Loucy (cell line): ENCODE results near the gene GPR15LG.

Experiments used
- H2AFZ ChIP-seq: fragments of 200-600 bp; sonication (generic); 2 replicates; pipeline ENCODE4 v1.6.0; 2016; ENCODE audit warnings: antibody characterized with exemption, mild to moderate bottlenecking, low read length, moderate library complexity
- H3F3A ChIP-seq: fragments of 200-600 bp; 2 replicates; pipeline ENCODE4 v1.6.0; 2016; ENCODE audit warnings: antibody characterized with exemption, low read depth, mild to moderate bottlenecking
- H3K27me3 ChIP-seq: fragments of 200-600 bp; sonication (generic); 2 replicates; pipeline ENCODE4 v1.6.1; 2014; ENCODE audit warnings: low read length, mild to moderate bottlenecking; ENCODE audit not compliant: insufficient read depth, poor library complexity, severe bottlenecking
- H3K36me3 ChIP-seq: fragments of 200-600 bp; sonication (generic); 2 replicates; pipeline ENCODE4 v1.6.1; 2016; ENCODE audit warnings: low read length; ENCODE audit not compliant: insufficient read depth
- H3K4me1 ChIP-seq: fragments of 200-600 bp; sonication (generic); 2 replicates; pipeline ENCODE4 v1.5.1; 2014; ENCODE audit warnings: low read length, mild to moderate bottlenecking; ENCODE audit not compliant: insufficient read depth, poor library complexity, severe bottlenecking
- H3K4me2 ChIP-seq: fragments of 200-600 bp; sonication (generic); 2 replicates; pipeline ENCODE4 v1.6.0; 2014; ENCODE audit warnings: antibody characterized with exemption, low read length, low read depth, mild to moderate bottlenecking; ENCODE audit not compliant: poor library complexity, severe bottlenecking
- H3K4me3 ChIP-seq: fragments of 200-600 bp; sonication (generic); 2 replicates; pipeline ENCODE4 v1.5.1; 2014; ENCODE audit warnings: low read length, mild to moderate bottlenecking, mixed read lengths; ENCODE audit not compliant: poor library complexity, severe bottlenecking
- H3K79me2 ChIP-seq: fragments of 200-600 bp; sonication (generic); 2 replicates; pipeline ENCODE4 v1.6.1; 2014; ENCODE audit warnings: low read length; ENCODE audit not compliant: insufficient read depth
- H3K9ac ChIP-seq: fragments of 200-600 bp; sonication (generic); 2 replicates; pipeline ENCODE4 v1.6.0; 2014; ENCODE audit warnings: mild to moderate bottlenecking, low read depth, low read length, moderate library complexity; ENCODE audit not compliant: poor library complexity, severe bottlenecking
- H3K9me2 ChIP-seq: fragments of 200-600 bp; sonication (generic); replicated peaks from 2 replicates; pipeline ENCODE4 v1.6.1; 2016; ENCODE audit warnings: low read depth, low read length, mixed read lengths
- H3K9me3 ChIP-seq: fragments of 200-600 bp; sonication (generic); 2 replicates; pipeline ENCODE4 v1.6.1; 2014; ENCODE audit warnings: mild to moderate bottlenecking, antibody characterized with exemption, low read length, low read depth; ENCODE audit not compliant: insufficient read depth
- H4K20me1 ChIP-seq: fragments of 200-600 bp; sonication (generic); 2 replicates; pipeline ENCODE4 v1.6.0; 2014; ENCODE audit warnings: antibody characterized with exemption, low read length, mild to moderate bottlenecking; ENCODE audit not compliant: insufficient read depth, poor library complexity, severe bottlenecking
- EZH2phosphoT487 ChIP-seq: fragments of 200-600 bp; IDR thresholded peaks from 2 replicates; pipeline ENCODE4 v1.6.1; 2018; ENCODE audit warnings: antibody characterized with exemption, mild to moderate bottlenecking, moderate library complexity, borderline replicate concordance
- TF ChIP-seq, protein P1 (sequence below): fragments of 200-600 bp; sonication (generic); conservative IDR thresholded peaks from 2 replicates; pipeline ENCODE4 v1.5.1; 2014; ENCODE audit warnings: mild to moderate bottlenecking, antibody characterized with exemption, low read length

The GPR15LG gene

GRCh38 chr10:84156009-84156408, 17.6 kb upstream of the GPR15LG start:
- no peaks in the 10 kb centered on the region for H3K4me1 ChIP-seq
- H3K27me3 ChIP-seq = no peaks in the 10 kb centered on the region
- TF ChIP-seq, protein P1, sequence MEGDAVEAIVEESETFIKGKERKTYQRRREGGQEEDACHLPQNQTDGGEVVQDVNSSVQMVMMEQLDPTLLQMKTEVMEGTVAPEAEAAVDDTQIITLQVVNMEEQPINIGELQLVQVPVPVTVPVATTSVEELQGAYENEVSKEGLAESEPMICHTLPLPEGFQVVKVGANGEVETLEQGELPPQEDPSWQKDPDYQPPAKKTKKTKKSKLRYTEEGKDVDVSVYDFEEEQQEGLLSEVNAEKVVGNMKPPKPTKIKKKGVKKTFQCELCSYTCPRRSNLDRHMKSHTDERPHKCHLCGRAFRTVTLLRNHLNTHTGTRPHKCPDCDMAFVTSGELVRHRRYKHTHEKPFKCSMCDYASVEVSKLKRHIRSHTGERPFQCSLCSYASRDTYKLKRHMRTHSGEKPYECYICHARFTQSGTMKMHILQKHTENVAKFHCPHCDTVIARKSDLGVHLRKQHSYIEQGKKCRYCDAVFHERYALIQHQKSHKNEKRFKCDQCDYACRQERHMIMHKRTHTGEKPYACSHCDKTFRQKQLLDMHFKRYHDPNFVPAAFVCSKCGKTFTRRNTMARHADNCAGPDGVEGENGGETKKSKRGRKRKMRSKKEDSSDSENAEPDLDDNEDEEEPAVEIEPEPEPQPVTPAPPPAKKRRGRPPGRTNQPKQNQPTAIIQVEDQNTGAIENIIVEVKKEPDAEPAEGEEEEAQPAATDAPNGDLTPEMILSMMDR = no peak
- TF ChIP-seq EZH2phosphoT487 = no peak
- no peaks in the 10 kb centered on the region for H3F3A ChIP-seq
- H3K4me2 ChIP-seq = no peak overlapping the region
- H2AFZ ChIP-seq = no peak overlapping the region
- H4K20me1 ChIP-seq = no peaks in the 10 kb centered on the region
- H3K9ac ChIP-seq = no peak overlapping the region
- H3K36me3 ChIP-seq = peaks cover 28% of the 10 kb centered on the region; the same call in 1 of the 2 replicates
- no peak overlapping the region for H3K4me3 ChIP-seq
- H3K9me2 ChIP-seq = no peaks in the 10 kb centered on the region
- no peaks in the 10 kb centered on the region for H3K79me2 ChIP-seq
- no peaks in the 10 kb centered on the region for H3K9me3 ChIP-seq

DNA sequence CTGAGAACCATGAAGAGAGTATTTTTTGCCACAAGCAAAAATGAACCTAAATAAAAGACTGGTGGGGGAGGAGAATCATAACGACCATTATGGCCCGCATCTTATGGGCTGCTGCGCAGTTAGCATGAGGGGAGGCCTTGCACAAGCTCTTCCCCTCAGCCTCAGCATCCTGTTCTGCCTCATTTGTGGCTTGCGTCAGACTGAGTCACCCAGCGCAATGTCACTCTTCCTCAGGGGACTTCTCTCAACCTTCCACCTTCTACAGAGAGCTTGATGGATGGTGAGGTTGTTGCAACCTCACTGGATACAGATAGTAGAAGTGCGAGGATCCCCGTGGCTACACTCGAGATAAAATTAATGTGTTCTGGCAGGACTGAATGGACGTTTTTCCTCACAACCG, 16.8 kb upstream of the GPR15LG start:
- no peaks in the 10 kb centered on the region for H3K79me2 ChIP-seq
- H4K20me1 ChIP-seq = no peaks in the 10 kb centered on the region
- peaks cover 25% of the 10 kb centered on the region; the same call in 1 of the 2 replicates for H3K36me3 ChIP-seq
- H3K4me1 ChIP-seq = no peaks in the 10 kb centered on the region
- H3F3A ChIP-seq = no peaks in the 10 kb centered on the region
- H2AFZ ChIP-seq = no peak overlapping the region
- no peaks in the 10 kb centered on the region for H3K9me2 ChIP-seq
- no peaks in the 10 kb centered on the region for H3K9me3 ChIP-seq
- H3K9ac ChIP-seq = no peak overlapping the region
- no peak for TF ChIP-seq EZH2phosphoT487
- TF ChIP-seq, protein P1 = no peak
- H3K4me2 ChIP-seq = no peak overlapping the region
- no peak overlapping the region for H3K4me3 ChIP-seq
- no peaks in the 10 kb centered on the region for H3K27me3 ChIP-seq

- Histone ChIP-seq H3K4me3 (no peak overlapping the region), H3F3A (no peaks in the 10 kb centered on the region), H3K4me2 (no peak overlapping the region), H3K27me3 (no peaks in the 10 kb centered on the region), H3K79me2 (no peaks in the 10 kb centered on the region), H2AFZ (no peak overlapping the region), H3K9ac (no peak overlapping the region), H4K20me1 (no peaks in the 10 kb centered on the region), H3K9me3 (no peaks in the 10 kb centered on the region), H3K9me2 (no peaks in the 10 kb centered on the region), H3K4me1 (no peaks in the 10 kb centered on the region), H3K36me3 (peaks cover 15% of the 10 kb centered on the region; the same call in 1 of the 2 replicates)
- TF ChIP-seq, protein P1 = no peak
- TF ChIP-seq EZH2phosphoT487 = no peak
These were observed 15.5 kb upstream of the GPR15LG start for GRCh38 chr10:84158061-84158460.
